HG02938 (cell line): ENCODE results near the gene PIK3R5.
A peak's percentile ranks its signal among the peaks of the same experiment; 100 is the strongest.

Source experiments
- ATAC-seq: cut with Tn5 transposase; IDR thresholded peaks from one replicate; pipeline ENCODE4 v1.9.1; 2021; ENCODE audit warnings: mild to moderate bottlenecking, moderate library complexity; ENCODE audit not compliant: unreplicated experiment

The PIK3R5 gene

GRCh38 chr17:8925141-8925540 is 40.4 kb downstream of the PIK3R5 start:
- no peak for ATAC-seq

GRCh38 chr17:8924595-8924994 is 40.9 kb downstream of the PIK3R5 start:
- peak; percentile 77 for ATAC-seq

GRCh38 chr17:8923762-8924161 is 41.7 kb downstream of the PIK3R5 start:
- ATAC-seq: no peak

- ATAC-seq: no peak
These were observed 42.6 kb downstream of the PIK3R5 start for GRCh38 chr17:8922928-8923327.

- no peak for ATAC-seq
These were observed 43.1 kb downstream of the PIK3R5 start for GRCh38 chr17:8922451-8922850.

- ATAC-seq: no peak
These were observed 44.4 kb downstream of the PIK3R5 start for GRCh38 chr17:8921147-8921546.

- no peak for ATAC-seq
These were observed 46.6 kb downstream of the PIK3R5 start for GRCh38 chr17:8918807-8919465.

- no peak for ATAC-seq
These were observed 49.0 kb downstream of the PIK3R5 start for GRCh38 chr17:8916466-8916865.

- ATAC-seq: no peak
These were observed 51.0 kb downstream of the PIK3R5 start for GRCh38 chr17:8914554-8914953.

GRCh38 chr17:8913879-8914278 is 51.6 kb downstream of the PIK3R5 start:
- ATAC-seq: no peak

GRCh38 chr17:8913091-8913490 is 52.4 kb downstream of the PIK3R5 start:
- ATAC-seq: no peak

- ATAC-seq: no peak
These were observed 53.2 kb downstream of the PIK3R5 start for GRCh38 chr17:8912084-8912981.

- ATAC-seq: no peak
These were observed 54.4 kb downstream of the PIK3R5 start for GRCh38 chr17:8910969-8911604.

GRCh38 chr17:8909586-8910270 is 55.8 kb downstream of the PIK3R5 start:
- no peak for ATAC-seq

GRCh38 chr17:8905331-8905730 is 60.2 kb downstream of the PIK3R5 start:
- ATAC-seq: no peak

- ATAC-seq: no peak
These were observed 60.8 kb downstream of the PIK3R5 start for GRCh38 chr17:8904686-8905085.

- ATAC-seq: no peak
These were observed 61.3 kb downstream of the PIK3R5 start for GRCh38 chr17:8904201-8904600.

- ATAC-seq: no peak
These were observed 64.6 kb downstream of the PIK3R5 start for GRCh38 chr17:8900626-8901585.

GRCh38 chr17:8900207-8900606 is 65.3 kb downstream of the PIK3R5 start:
- no peak for ATAC-seq

- no peak for ATAC-seq
These were observed 66.9 kb downstream of the PIK3R5 start for GRCh38 chr17:8898636-8899035.
